ENCODE measurements around the gene MYO18B.

MYO18B gene

GRCh38 chr22:25751174-25751581 is 9.2 kb downstream of the MYO18B start:
- no peak for DNase-seq

GRCh38 chr22:25752615-25753214 is 10.7 kb downstream of the MYO18B start:
- DNase-seq = no peak

- DNase-seq = no peak
Observed at GRCh38 chr22:25753252-25753651, 11.3 kb downstream of the MYO18B start.

GRCh38 chr22:25754527-25755202 is 12.7 kb downstream of the MYO18B start:
- no peak for DNase-seq

GRCh38 chr22:25757686-25758085 is 15.7 kb downstream of the MYO18B start:
- DNase-seq = no peak

GRCh38 chr22:25758316-25758715 is 16.3 kb downstream of the MYO18B start:
- DNase-seq = no peak

GRCh38 chr22:25759825-25760231 is 17.8 kb downstream of the MYO18B start:
- no peak for DNase-seq

- no peak for DNase-seq
Observed at GRCh38 chr22:25760294-25760693, 18.3 kb downstream of the MYO18B start.

- no peak for DNase-seq
Observed at GRCh38 chr22:25760848-25761595, 19.0 kb downstream of the MYO18B start.

- DNase-seq = no peak
Observed at GRCh38 chr22:25762147-25762546, 20.2 kb downstream of the MYO18B start.

- no peak for DNase-seq
Observed at GRCh38 chr22:25763239-25763777, 21.3 kb downstream of the MYO18B start.

- no peak for DNase-seq
Observed at GRCh38 chr22:25764270-25765015, 22.5 kb downstream of the MYO18B start.

GRCh38 chr22:25765016-25765367 is 23.0 kb downstream of the MYO18B start:
- no peak for DNase-seq

GRCh38 chr22:25765801-25766200 is 23.8 kb downstream of the MYO18B start:
- no peak for DNase-seq

- DNase-seq = no peak
Observed at GRCh38 chr22:25766418-25766817, 24.4 kb downstream of the MYO18B start.

GRCh38 chr22:25770333-25770732 is 28.3 kb downstream of the MYO18B start:
- no peak for DNase-seq

GRCh38 chr22:25772288-25772687 is 30.3 kb downstream of the MYO18B start:
- no peak for DNase-seq

GRCh38 chr22:25774575-25775026 is 32.6 kb downstream of the MYO18B start:
- no peak for DNase-seq

GRCh38 chr22:25775531-25775930 is 33.5 kb downstream of the MYO18B start:
- no peak for DNase-seq

- no peak for DNase-seq
Observed at GRCh38 chr22:25777411-25777810, 35.4 kb downstream of the MYO18B start.

- DNase-seq = no peak
Observed at GRCh38 chr22:25777870-25778269, 35.9 kb downstream of the MYO18B start.

- DNase-seq = no peak
Observed at GRCh38 chr22:25779426-25779825, 37.4 kb downstream of the MYO18B start.

GRCh38 chr22:25779890-25780289 is 37.9 kb downstream of the MYO18B start:
- DNase-seq = no peak
